D721Med (cell line): Measurements from ENCODE around the gene ANO2.
A peak's percentile ranks its signal among the peaks of the same experiment; 100 is the strongest.

Experiments used
- DNase-seq: peaks from one replicate; pipeline ENCODE4 v3.0.0; 2011; ENCODE audit warnings: low spot score; ENCODE audit not compliant: insufficient read length
- FAIRE-seq: peaks from 2 replicates; lab custom pipeline; 2011; peaks lifted over from hg19 to GRCh38; lab: Jason Lieb, UNC
- TF ChIP-seq, protein P1 (sequence below): IDR thresholded peaks from 2 replicates; pipeline ENCODE4 v1.5.1; 2012; ENCODE audit warnings: mild to moderate bottlenecking, control low read depth; ENCODE audit not compliant: insufficient read depth; ENCODE audit errors: missing control alignments

Gene ANO2

DNA sequence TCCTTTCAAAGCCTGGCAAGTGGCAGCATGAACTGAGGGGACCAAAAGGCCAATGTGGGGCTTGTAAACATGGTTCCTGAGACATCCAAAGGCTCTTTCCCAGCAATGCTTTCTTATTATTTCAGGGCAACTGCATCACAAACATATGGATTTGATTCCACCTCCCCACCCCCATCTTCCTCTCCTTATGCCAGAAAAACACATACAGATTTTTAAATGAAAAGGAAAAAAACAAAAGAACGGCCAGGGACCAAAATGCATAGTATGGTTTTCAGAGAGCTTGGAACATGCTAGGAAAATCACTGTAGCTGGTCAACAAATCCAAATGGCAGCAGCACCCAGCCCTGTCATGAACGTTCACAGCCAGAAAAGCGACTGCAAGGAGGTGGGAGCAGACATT is 167.6 kb downstream of the ANO2 start:
- FAIRE-seq = no peak
- TF ChIP-seq, protein P1, sequence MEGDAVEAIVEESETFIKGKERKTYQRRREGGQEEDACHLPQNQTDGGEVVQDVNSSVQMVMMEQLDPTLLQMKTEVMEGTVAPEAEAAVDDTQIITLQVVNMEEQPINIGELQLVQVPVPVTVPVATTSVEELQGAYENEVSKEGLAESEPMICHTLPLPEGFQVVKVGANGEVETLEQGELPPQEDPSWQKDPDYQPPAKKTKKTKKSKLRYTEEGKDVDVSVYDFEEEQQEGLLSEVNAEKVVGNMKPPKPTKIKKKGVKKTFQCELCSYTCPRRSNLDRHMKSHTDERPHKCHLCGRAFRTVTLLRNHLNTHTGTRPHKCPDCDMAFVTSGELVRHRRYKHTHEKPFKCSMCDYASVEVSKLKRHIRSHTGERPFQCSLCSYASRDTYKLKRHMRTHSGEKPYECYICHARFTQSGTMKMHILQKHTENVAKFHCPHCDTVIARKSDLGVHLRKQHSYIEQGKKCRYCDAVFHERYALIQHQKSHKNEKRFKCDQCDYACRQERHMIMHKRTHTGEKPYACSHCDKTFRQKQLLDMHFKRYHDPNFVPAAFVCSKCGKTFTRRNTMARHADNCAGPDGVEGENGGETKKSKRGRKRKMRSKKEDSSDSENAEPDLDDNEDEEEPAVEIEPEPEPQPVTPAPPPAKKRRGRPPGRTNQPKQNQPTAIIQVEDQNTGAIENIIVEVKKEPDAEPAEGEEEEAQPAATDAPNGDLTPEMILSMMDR = no peak
- DNase-seq = no peak

DNA sequence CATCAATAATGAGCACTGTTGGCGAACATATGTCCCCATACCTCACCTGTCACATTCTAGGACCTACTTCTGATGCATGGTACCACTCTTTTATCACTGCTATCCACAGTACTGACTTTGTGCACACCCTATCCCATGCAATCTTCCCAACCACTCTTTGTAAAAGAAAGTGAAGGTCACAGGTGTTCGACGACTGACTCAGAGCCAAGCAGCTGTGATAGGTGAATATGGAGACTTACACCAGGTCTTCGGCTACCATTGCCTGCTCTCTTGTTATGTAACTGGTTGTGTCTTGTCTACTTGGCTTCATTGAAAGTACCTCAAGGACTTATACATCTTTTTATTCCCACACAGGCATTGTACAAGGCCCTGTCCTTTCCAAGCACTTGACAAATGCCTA is 169.0 kb downstream of the ANO2 start:
- TF ChIP-seq, protein P1 = no peak
- FAIRE-seq = no peak

DNA sequence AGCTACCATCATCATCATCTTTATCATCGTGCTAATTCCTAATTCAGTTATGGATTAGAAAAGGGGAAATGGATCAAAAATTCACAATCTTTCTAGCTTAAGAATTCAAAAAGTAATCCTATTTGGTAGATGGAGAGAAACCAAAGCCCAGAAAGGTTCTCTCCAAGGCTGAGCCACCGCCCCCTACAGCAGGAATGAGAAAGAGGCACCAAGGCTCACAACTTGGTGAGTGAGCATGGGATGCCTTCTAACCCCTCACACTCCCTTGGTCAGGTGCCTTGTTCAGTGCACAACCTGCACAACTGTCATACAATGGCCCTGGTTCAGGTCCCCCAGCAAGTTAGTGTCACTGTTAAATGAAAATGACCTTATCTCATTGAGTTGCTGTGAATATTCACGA is 171.5 kb downstream of the ANO2 start:
- FAIRE-seq (no peak), DNase-seq (no peak)
- TF ChIP-seq, protein P1 = no peak

More for the DNA sequence above, 169.0 kb downstream of the ANO2 start:
- DNase-seq = no peak

DNA sequence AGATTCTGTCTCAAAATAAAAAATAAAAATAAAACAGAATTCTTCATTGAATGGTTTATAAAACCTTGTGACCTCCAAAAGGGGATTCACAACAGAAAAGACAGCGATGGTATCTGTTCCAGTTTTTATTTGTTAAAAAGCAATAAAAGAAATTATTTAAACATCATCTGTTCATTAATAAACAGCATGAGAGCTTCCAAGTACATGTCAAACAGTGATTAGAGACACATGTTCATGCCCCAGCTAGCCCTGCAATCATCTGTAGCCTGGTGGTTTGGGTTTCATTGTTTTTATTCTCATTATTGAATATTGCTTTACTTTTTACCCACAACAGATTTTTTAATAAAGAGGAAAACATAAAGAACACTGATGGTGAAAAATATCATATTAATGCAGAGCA is 173.3 kb downstream of the ANO2 start:
- DNase-seq (no peak), FAIRE-seq (peak; percentile 75)
- TF ChIP-seq, protein P1 = no peak

DNA sequence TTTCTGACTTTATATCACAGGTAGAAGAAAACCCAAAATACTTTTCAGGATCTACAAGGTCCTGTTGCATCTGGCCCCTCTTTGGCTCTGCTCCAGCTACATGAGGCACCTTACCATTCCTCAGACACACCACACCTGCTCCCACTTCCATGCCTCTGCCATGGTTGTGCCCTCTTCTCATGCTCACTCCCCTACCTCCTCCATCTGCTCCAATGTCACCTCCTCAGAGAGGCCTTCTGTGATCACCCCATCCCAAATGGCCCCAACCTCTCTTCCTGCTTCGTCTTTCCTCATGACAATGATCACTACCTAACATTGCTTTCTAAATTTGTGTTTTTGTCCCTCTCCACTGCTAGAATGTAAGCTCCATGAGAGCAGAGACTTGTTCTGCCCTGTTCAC is 174.3 kb downstream of the ANO2 start:
- TF ChIP-seq, protein P1 = no peak
- DNase-seq (no peak), FAIRE-seq (no peak)

DNA sequence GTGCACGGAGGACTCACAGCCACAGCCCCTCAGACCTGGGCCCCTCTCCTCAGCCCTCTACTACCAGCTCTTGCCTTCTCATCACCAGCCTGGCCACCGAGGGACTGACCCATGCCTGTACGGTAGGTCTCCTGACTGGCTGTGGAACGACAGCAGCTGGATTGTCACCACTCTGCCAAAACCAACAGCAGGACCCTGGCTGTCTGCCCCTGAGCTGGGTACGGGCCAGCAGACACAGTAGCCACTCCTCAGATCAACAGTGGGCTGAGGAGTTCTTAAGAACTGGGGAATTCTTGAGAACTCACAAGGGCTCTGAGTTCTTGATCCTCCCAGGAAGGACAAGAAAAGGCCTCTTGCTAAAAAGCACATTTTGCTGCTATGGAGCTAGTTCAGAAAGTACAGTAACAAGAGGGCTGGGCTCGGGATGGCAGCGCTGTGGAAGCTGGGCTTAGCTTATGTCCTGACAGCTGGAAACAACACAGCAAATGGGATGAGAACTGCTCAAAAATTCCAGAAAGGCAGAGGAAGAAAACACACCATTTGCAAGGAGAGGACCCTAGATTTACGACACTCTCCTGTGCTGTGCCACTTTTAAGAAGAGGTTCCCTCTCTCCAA is 176.4 kb downstream of the ANO2 start:
- FAIRE-seq (no peak), DNase-seq (no peak)
- TF ChIP-seq, protein P1 = no peak

DNA sequence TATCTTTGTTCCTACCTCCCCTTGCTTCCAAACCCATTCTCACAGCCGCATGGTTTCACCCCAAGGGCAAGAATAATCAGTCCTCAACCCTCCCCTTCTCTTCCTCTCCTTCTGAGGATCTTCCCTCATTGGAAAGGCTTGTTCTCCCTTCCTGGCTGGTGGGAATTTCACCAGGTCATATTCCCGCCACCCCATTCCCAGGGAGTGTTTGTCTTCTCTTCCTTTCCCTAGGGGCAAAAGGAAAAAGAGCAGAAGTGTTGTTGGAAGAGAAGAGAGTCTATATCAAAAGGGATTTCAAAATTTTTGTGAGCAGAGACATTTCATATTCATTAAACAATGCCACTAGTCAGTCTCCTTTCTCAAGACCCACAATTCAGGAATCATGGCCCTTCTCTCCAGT is 176.9 kb downstream of the ANO2 start:
- FAIRE-seq (no peak), DNase-seq (no peak)
- TF ChIP-seq, protein P1 = no peak
